Hepatic stellate cell (primary cell): ENCODE results near the gene ZNF431.
A peak's percentile ranks its signal among the peaks of the same experiment; 100 is the strongest.
"Not testable (repeated sequence)": the region's sequence is repeated elsewhere in the genome, so short reads cannot be mapped to it uniquely, and the experiment has no call there.

Experiments used
- DNase-seq: peaks from one replicate; pipeline ENCODE4 v3.0.0; 2011; ENCODE audit warnings: low spot score

ZNF431 gene

DNA sequence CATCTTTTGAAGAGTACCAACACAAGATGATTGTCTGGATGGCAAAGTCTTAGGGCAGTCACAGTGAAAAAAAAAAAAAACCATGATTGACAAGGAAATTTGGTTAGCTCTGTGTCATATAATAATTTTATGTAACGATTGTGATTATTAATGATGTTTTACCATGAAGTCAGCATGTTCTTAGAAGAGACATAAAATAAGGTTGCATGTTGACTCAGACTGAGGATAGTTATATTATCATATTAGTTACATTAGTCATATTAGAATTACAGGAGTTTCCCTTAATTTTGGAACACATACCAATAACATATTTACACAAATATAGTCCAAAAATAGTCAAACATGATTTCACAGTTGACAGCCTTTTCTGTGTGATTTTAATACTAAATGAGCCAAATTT, 5.7 kb downstream of the ZNF431 start:
- DNase-seq, result no peak

DNA sequence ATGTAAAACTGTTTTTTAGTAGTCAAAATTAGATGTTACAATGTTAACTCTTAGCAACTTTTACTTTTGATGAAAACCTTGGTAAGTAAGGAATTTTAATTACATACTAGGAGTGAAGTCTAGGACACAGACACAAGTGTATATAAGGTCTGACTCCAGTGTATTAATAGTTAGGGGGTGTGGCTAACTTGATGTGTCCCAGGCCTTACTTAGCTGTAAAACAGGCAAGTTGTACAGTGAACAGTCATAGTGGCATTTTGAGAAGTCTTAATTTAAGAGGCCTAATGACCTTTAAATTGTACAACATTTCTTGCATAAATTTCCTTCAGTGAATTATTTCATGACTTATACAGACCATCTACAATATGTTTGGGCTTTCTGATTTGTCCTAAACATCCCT, 6.8 kb downstream of the ZNF431 start:
- DNase-seq, result no peak

DNA sequence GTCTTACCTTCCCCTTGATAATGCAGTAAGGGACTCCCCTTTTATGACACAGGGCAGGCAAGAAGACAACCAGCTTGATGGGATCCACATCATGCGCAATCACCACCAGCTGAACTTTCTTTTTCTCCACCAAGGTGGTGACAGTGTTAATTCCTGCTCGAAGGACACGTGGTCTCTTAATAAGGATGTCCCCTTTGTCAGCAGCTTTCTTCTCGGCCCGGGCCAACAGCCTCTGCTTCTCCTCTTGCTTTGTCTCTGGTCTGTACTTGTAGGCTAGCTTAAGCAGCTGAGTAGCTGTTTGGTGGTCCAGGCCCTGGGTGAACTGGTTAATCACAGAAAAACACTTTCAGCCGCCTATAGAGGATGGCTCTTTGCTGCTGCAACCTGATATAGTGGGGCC, 8.0 kb downstream of the ZNF431 start:
- DNase-seq, result no peak

GRCh38 chr19:21151460-21151859, 9.6 kb downstream of the ZNF431 start:
- DNase-seq, result no peak

DNA sequence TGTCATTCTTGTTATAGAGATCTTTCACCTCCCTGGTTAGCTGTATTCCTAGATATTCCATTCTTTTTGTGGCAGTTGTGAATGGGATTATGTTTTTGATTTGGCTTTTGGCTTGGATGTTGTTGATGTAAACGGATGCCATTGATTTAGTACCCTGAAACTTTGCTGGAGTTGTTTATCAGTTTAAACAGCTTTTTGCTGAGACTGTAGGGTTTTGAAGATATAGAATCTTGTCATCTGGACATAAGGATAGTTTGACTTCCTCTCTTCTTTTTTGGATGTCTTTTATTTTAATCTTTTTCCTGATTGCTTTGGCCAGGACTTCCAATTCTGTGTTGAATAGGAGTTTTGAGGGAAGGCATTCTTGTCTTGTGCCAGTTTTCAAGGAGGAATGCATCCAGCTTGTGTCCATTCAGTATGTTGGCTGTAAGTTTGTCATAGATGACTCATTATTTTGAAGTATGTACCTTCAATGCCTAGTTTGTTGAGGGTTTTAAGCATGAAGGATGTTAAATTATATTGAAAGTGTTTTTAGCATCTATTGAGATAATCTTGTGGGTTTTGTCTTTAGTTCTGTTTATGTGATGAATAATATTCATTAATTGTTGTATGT, 16.8 kb downstream of the ZNF431 start:
- DNase-seq, result no peak

GRCh38 chr19:21164541-21164940, 22.7 kb downstream of the ZNF431 start:
- DNase-seq, result no peak

DNA sequence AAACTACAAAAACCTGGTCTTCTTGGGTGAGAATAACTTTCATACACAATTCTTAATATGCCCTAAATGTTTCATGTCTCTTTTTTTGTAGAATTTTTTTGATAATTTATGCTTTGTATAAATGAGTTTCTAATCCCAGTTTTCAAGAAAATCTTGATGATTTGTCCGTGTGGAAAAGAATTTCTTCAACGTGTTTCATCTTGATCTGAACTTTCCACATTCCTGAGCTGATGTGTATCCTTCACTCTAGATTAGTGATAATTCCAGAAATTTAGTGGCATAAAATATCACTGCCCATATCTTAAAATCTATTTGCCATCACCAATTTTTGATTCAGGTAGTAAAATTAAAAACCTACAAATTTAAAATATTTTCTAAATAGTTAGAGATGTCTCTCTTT, 24.6 kb downstream of the ZNF431 start:
- no peak for DNase-seq

GRCh38 chr19:21197590-21198295, 55.9 kb downstream of the ZNF431 start:
- DNase-seq, result no peak

DNA sequence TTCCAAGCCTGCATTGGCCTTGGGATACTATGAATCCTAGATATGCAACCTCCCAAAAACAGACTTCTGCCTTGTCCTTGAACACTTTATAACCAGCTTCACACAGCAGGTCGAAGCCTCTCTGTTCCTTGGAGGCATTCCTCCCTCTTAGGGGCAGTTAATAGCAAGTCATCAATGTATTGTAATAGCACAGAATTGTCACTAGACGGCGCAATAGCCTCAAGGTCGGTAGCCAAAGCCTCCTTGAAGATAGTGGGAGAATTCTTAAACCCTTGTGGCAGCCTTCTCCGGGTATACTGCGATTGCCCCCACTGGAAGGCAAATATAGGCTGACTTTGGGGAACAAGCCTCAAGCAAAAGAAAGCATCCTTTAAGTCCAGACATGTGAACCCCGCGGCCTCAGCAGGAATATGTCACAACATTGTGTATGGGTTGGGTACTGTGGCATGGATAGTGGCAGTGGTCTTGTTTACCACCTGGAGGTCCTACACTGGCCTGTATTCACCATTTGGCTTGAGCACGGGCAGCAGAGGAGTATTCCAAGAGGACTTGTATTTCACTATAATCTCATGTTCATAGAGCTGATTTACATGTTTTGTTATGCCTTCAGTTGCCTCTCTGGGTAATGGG, 61.1 kb downstream of the ZNF431 start:
- DNase-seq, result peak; percentile 3

DNA sequence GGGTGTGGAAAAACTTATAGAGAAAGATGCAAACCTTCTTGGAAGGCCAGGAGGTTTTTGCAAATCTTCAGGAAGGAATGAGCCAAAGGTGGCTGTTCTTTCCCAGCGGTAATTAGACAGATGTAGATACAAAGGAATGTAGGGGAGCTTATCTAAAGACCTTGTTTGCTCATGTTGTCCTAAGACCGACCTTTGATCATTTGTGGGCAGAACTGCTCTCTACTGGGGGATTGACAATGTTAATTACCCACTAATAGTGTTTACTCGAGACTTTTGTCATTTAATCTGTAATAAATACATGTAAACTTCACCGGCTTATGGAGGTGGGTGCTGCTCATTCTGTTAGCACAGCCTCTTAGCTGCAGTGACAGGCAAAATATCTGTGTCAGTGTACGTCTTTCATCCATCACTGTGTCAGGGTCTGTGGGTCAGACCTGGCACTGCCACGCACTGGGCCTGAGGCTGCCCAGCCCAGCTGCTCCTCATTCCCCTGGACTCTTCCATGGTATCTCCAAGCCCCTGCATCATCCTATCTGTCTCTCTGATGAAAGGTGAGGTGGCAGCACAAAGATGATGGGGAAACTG, 68.3 kb downstream of the ZNF431 start:
- no peak for DNase-seq

DNA sequence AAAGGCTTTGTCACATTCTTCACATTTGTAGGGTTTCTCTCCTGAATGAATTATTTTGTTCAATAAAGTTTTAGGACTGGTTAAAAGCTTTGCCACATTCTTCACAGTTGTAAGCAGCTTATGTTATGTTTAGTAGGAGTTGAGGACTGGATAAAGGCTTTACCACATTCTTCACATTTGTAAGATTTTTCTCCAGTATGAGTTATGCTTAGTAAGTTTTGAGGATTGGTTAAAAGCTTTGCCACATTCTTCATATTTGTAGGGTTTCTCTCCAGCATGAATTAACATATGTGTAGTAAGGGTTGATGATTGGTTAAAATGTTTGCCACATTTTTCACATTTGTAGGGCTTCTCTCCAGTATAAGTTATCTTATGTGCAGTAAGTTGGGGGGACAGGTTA, 79.9 kb downstream of the ZNF431 start:
- no peak for DNase-seq

GRCh38 chr19:21229938-21230337, 88.1 kb downstream of the ZNF431 start:
- DNase-seq, result not testable (repeated sequence)

GRCh38 chr19:21233691-21234090, 91.9 kb downstream of the ZNF431 start:
- DNase-seq, result no peak

DNA sequence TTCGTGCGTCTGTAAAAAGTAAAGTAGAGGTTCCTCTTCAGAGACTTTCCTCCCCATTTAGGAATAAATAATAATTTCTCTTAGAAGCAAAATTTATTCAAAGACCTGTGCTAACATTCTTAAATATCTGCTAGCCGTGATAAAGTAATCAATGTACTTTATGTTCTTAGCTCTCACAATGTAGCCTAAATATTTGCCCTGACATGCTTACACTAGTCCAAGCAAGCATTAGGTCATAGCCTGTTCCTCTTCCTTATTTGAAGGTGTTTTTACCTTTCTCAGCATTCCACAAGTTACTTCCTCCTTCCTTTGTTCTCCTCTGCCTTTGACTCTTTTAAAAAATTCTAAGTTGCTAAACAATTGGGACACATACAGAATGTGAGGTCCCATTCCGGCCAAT, 94.9 kb downstream of the ZNF431 start:
- not testable (repeated sequence) for DNase-seq

DNA sequence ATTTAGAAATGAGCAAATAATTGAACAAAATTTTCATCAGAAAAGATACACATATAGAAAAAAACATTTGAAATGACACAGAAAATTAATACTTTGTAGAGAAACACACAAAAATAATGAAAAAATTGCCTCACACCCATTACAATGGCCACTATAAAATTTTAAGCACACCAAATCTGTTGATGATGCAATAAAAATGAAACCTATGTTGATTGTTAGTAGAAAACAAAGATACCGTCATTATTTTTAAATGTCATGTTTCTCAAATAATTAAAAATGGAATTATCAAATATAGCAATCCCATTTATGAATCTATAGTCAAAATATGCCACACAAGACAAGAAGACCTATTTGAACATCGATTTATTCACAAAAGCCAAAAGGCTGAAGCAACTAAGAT, 96.8 kb downstream of the ZNF431 start:
- no peak for DNase-seq
